Activated naive CD4-positive, alpha-beta T cell treated with anti-CD3 and anti-CD28 coated beads, Interleukin-2, amount 50 U/mL, for 16 hours (primary cell): ENCODE measurements around the gene GUCA1C.
A peak's percentile ranks its signal among the peaks of the same experiment; 100 is the strongest.

ENCODE experiments used
- DNase-seq: peaks from one replicate; pipeline ENCODE4 v3.0.0-alpha.2; 2020

The GUCA1C gene

GRCh38 chr3:108899530-108899929 lies 54.1 kb downstream of the GUCA1C start:
- no peak for DNase-seq

- no peak for DNase-seq
Measured at GRCh38 chr3:108897883-108898282, 55.8 kb downstream of the GUCA1C start.

- DNase-seq: no peak
Measured at GRCh38 chr3:108894981-108895380, 58.7 kb downstream of the GUCA1C start.

- no peak for DNase-seq
Measured at GRCh38 chr3:108891833-108892232, 61.8 kb downstream of the GUCA1C start.

GRCh38 chr3:108887777-108888176 lies 65.9 kb downstream of the GUCA1C start:
- no peak for DNase-seq

- DNase-seq: no peak
Measured at GRCh38 chr3:108887121-108887520, 66.6 kb downstream of the GUCA1C start.

- DNase-seq: no peak
Measured at GRCh38 chr3:108883373-108883772, 70.3 kb downstream of the GUCA1C start.

- DNase-seq: no peak
Measured at GRCh38 chr3:108882762-108883161, 70.9 kb downstream of the GUCA1C start.

- DNase-seq: no peak
Measured at GRCh38 chr3:108879915-108880314, 73.8 kb downstream of the GUCA1C start.

GRCh38 chr3:108877901-108878300 lies 75.8 kb downstream of the GUCA1C start:
- DNase-seq: no peak

GRCh38 chr3:108863799-108864135 lies 89.9 kb downstream of the GUCA1C start:
- no peak for DNase-seq

- peak; percentile 25 for DNase-seq
Measured at GRCh38 chr3:108862865-108863798, 90.5 kb downstream of the GUCA1C start.

- no peak for DNase-seq
Measured at GRCh38 chr3:108861401-108861800, 92.3 kb downstream of the GUCA1C start.
